ENCODE measurements around the gene MIA2.

DNA sequence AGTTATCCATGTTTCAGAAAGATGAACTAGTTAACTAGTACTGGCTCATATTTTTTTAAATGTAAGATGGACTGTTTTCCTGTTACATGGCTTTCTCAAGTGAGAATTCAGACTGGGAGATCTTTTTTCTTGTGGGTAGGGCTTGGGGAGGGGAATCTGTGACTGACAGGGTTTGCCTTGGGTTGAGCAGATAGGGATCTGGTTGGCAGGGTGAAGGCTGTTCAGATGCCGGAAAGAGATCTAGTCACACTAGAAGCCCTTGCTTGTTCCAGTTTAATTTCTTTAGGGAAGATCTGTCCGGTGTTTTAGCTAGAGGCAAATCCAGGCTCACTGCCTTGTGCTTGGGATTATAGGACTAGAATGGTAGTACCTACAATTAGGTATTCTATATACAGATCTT, 135.3 kb downstream of the MIA2 start:
- TF ChIP-seq POLR2A (IDR thresholded peaks at IDR 0.05; ENCODE audit: low read depth) (no peak), POLR2AphosphoS5 (IDR thresholded peaks at IDR 0.05) (no peak)
- TF ChIP-seq, protein P1, sequence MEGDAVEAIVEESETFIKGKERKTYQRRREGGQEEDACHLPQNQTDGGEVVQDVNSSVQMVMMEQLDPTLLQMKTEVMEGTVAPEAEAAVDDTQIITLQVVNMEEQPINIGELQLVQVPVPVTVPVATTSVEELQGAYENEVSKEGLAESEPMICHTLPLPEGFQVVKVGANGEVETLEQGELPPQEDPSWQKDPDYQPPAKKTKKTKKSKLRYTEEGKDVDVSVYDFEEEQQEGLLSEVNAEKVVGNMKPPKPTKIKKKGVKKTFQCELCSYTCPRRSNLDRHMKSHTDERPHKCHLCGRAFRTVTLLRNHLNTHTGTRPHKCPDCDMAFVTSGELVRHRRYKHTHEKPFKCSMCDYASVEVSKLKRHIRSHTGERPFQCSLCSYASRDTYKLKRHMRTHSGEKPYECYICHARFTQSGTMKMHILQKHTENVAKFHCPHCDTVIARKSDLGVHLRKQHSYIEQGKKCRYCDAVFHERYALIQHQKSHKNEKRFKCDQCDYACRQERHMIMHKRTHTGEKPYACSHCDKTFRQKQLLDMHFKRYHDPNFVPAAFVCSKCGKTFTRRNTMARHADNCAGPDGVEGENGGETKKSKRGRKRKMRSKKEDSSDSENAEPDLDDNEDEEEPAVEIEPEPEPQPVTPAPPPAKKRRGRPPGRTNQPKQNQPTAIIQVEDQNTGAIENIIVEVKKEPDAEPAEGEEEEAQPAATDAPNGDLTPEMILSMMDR (IDR thresholded peaks at IDR 0.05) = no peak
